NCI-H748 (cell line): ENCODE measurements around the gene SH2D3C.
"Not testable (repeated sequence)": the region's sequence is repeated elsewhere in the genome, so short reads cannot be mapped to it uniquely, and the experiment has no call there.

Experiments
- DNase-seq: peaks from one replicate; lab custom pipeline; 2025; ENCODE audit not compliant: unreplicated experiment; lab: John Stamatoyannopoulos, UW

Gene SH2D3C

GRCh38 chr9:127785933-127786772, 7.7 kb upstream of the SH2D3C start, which contains the start of gene CDK9:
Gene CDK9, plus strand, starts transcription at chr9:127786034. Its CDS starts 115 bp downstream, at chr9:127786149.
- peak; percentile 90 for DNase-seq

- DNase-seq, result peak; percentile 89
Observed at GRCh38 chr9:127785023-127785932, 6.8 kb upstream of the SH2D3C start.

DNA sequence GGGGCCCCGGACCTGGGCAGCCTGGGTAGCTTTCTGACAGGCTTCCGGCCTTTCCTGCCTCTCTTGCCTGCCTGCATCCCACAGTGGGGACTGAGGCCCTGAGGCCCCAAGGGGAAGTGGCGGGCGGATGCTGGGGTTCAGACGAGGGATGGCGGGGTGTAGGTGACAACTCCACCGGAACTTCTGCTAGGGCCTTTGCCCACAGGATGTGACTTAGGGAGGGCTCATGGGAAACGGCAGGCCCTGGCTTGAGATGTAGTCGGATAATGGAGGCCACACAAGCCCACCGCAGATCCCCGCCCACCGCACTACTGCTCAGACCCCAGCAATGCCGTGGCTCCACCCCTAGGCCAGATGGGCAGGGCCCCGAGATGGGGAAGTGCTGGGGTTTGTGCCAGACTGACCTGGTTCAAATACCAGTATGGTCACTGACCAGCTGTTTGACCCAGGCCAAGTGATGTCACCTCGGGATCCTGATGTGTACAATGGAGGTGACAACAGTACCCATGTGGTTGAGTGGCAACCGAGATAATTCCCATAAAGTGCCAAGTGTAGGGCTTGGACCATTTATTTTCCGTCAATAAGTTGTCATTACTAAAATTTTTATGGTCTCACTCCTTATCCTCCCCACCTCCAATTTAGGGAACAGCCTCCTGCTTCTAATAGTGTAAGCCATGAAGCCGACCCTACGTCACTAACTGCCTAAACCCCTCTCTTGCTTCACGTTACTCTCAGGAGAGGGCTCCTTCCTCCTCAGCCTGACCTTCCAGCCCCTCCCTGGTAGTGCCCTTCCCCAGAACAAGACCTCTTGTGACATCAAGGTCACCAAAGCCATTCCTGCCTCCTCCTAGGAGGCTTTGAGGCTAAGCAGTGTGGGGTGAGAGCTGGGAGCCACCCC, 4.9 kb upstream of the SH2D3C start:
- DNase-seq, result no peak

- DNase-seq, result no peak
Observed at GRCh38 chr9:127781806-127782205, 3.3 kb upstream of the SH2D3C start.

GRCh38 chr9:127780909-127781308, 2.4 kb upstream of the SH2D3C start:
- not testable (repeated sequence) for DNase-seq

DNA sequence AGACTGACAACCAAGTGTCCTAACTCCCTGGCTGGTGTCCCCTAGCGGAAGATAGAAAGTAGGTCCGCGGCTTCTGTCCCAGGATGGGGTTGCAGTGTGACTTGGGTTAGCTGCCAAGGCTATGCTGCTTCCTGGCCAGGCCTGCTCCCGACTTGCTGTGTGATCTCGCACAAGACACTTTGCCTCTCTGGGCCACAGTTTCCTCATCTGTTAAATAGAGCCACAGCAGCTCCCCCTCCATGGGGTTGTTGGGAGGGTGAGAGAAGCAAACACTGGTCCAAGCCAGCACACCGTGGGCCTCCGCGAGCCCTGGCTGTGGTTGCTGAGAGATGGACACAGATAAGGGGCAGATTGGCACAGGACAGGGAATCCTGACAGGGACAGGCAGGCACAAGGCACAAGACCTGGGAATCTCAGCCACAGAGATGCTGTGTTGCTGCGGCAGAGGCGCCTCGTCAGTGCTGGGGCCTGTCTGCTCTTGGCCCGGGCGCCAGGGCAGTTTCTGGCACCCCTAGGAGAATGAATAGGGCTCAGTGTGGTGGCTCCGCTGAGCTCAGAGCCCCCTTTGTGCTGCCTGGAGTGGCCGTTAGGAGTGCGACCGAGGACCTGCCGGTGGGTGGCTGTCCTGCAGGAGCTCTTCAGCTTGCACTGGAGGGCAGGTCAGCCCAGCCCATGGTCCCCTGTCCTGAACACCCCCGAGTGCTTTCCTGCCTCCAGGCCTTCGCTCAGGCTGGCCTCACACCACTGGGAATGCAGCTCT, 1.8 kb upstream of the SH2D3C start:
- no peak for DNase-seq

DNA sequence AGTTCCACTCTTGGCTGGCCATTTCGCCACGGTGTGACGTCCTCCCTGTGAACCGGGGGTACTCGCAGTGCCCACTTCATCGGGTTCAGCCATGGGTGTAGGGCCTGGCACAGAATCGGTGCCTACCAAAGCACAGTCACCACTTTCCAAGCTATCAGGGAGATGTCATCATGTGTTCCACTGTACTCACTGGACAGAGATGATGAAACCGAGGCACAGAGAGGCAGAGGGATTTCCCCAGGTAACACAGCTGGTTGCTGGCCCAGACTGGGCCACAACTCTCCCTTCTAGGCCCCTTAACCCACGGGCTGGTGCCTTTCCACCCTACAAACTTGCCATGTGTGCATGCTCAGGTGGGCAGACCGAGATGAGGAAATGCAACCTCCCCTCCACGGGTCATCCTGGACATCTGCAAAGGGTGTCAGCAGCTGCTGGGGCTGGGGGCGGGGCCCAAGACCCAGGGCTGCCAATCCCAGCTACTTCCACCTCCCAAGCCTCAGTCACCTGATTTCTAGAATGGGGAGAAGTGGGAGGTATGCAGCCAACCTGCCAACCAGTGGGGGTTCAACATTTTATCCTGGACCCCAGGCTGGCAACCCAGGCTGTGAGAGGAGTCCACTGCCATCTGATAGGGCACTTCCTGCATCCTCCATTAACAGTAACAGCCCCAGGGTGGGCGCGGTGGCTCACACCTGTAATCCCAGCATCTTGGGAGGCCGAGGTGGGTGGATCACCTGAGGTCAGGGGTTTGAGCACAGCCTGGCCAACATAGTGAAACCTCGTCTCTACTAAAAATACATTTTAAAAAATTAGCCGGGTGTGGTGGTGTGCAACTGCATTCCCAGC, 893 bp upstream of the SH2D3C start:
- no peak for DNase-seq

- no peak for DNase-seq
Observed at GRCh38 chr9:127777368-127777980, 992 bp downstream of the SH2D3C start.

DNA sequence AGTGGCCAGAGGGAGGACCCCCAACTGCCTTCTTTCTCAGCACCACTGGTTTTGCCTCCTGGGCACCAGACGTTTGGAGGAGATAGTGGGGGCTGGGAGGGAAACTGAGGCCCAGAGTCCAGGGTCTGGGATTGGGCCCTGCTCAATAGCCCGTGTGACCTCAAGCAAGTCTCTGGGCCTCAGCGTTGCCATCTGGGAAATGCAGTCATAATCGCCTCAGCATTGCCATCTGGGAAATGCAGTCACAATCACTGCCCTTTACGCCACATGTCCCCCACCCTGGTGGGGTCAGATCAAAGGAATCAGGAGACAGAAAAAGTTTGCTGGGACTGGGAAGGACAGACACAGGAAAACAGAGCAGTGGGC, 1.6 kb downstream of the SH2D3C start:
- no peak for DNase-seq

DNA sequence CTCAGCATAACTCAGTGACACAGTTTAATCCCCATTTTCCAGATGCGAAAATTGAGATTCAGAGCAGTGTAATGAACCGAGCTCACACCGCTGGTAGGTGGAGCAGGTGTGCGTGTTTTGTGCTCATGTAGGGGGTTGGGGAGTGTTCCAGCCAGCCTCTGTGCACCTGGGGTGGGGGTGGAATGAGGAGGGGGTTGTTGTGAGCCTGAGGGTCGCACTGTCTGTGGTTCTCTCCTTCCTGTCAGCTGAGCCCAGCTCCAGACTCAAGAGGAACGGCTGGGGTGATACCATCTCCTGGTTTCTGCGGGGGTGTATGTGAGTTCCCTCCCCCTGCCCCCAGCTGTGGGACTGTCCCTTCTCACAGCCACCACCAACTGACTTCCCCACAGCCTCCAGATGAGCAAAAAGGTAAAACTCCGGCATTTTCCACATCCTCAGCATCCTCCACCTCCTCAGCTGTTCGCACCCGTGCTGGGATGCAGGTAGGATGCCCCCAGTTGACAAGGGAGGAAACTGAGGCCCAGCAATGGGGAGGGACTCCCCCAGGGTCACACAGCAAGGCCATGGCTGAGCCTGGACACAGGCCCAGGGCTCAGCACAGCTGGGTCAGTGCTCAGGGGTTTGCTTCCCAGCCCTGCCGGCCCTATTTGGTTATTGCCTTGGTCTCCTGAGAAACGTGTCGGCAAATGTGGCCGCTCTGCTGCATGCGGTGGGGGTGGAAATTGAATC, 2.1 kb downstream of the SH2D3C start:
- peak; percentile 26 for DNase-seq

- no peak for DNase-seq
Observed at GRCh38 chr9:127773981-127774380, 4.5 kb downstream of the SH2D3C start.

DNA sequence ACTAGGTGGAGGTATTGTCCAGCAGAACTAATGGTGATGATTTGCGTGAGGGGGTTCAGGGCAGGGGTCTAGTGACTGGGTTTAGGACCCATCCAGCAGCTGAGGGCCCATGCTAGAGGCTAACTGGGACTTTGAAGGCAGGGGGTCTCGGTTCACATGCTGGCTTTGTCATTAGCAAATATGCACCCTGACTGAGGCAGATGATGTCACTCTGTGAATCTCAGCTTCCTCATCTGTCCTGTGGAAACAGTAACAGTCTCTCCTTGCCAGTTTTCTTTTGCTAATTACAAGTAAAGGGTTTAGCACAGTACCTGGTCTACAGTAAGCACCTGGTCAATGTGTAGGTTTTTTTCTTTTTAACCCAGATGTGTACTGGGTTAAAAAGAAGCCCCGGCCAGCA, 5.2 kb downstream of the SH2D3C start:
- DNase-seq, result no peak

- DNase-seq, result no peak
Observed at GRCh38 chr9:127772603-127773002, 5.9 kb downstream of the SH2D3C start.

- no peak for DNase-seq
Observed at GRCh38 chr9:127771570-127772189, 6.8 kb downstream of the SH2D3C start.

GRCh38 chr9:127770905-127771569, 7.4 kb downstream of the SH2D3C start:
- DNase-seq, result peak; percentile 98

DNA sequence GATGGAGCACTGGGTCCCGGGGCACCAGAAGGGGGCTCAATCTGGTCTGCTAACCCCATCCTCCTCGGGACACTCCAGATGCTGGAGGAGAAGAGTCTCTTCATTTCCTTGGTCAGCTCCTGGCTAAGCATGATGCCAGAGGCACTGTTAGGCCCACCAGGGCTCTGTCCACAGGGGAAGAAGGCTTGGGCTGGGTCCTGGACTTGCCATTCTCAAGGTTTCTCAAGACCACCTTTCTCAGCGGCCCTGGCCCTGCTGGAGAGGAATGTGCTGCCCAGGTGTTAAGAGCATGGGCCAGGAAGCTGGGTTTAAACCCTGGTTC, 7.9 kb downstream of the SH2D3C start:
- DNase-seq, result no peak

GRCh38 chr9:127769929-127770582, 8.4 kb downstream of the SH2D3C start:
- no peak for DNase-seq
